Activated gamma-delta T cell treated with Interleukin-2 at 50 U/mL for 16 hours (primary cell): ENCODE data around the gene NFKBIZ.

ENCODE experiments used
- DNase-seq: peaks from one replicate; pipeline ENCODE4 v3.0.0-alpha.2; 2020

The NFKBIZ gene

GRCh38 chr3:101848754-101849713 lies at the start of gene NFKBIZ:
Gene NFKBIZ, plus strand, starts transcription at chr3:101849514. Its CDS starts 115 bp downstream, at chr3:101849629.
- peak; percentile 87 for DNase-seq

- DNase-seq = no peak
Measured at GRCh38 chr3:101801174-101801573, 48.1 kb upstream of the NFKBIZ start.

- DNase-seq = no peak
Measured at GRCh38 chr3:101802179-101802578, 47.1 kb upstream of the NFKBIZ start.

- DNase-seq = peak; percentile 53
Measured at GRCh38 chr3:101803173-101803782, 46.0 kb upstream of the NFKBIZ start.

- DNase-seq = no peak
Measured at GRCh38 chr3:101803939-101804338, 45.4 kb upstream of the NFKBIZ start.

- no peak for DNase-seq
Measured at GRCh38 chr3:101806491-101806890, 42.8 kb upstream of the NFKBIZ start.

- DNase-seq = no peak
Measured at GRCh38 chr3:101807888-101808287, 41.4 kb upstream of the NFKBIZ start.

GRCh38 chr3:101809178-101810021 lies 39.9 kb upstream of the NFKBIZ start:
- DNase-seq = peak; percentile 38

GRCh38 chr3:101810022-101810418 lies 39.3 kb upstream of the NFKBIZ start:
- no peak for DNase-seq

GRCh38 chr3:101811875-101812274 lies 37.4 kb upstream of the NFKBIZ start:
- no peak for DNase-seq

GRCh38 chr3:101812895-101813294 lies 36.4 kb upstream of the NFKBIZ start:
- DNase-seq = no peak

GRCh38 chr3:101813817-101814440 lies 35.4 kb upstream of the NFKBIZ start:
- DNase-seq = no peak

- DNase-seq = no peak
Measured at GRCh38 chr3:101814835-101815234, 34.5 kb upstream of the NFKBIZ start.

GRCh38 chr3:101816215-101817149 lies 32.8 kb upstream of the NFKBIZ start:
- no peak for DNase-seq

- DNase-seq = no peak
Measured at GRCh38 chr3:101817992-101818391, 31.3 kb upstream of the NFKBIZ start.

GRCh38 chr3:101819649-101820206 lies 29.6 kb upstream of the NFKBIZ start:
- DNase-seq = no peak

- no peak for DNase-seq
Measured at GRCh38 chr3:101821503-101821902, 27.8 kb upstream of the NFKBIZ start.

- DNase-seq = no peak
Measured at GRCh38 chr3:101823525-101823924, 25.8 kb upstream of the NFKBIZ start.

GRCh38 chr3:101824702-101825101 lies 24.6 kb upstream of the NFKBIZ start:
- DNase-seq = no peak

GRCh38 chr3:101825904-101826445 lies 23.3 kb upstream of the NFKBIZ start:
- DNase-seq = no peak
